SU-DHL-6 (cell line): ENCODE measurements around the gene KDM2A.

ENCODE experiments used
- H2AFZ ChIP-seq: fragments of 200-600 bp; sonication (generic); 2 replicates; pipeline ENCODE4 v1.6.1; 2014; ENCODE audit warnings: low read depth, mild to moderate bottlenecking, moderate library complexity, mixed read lengths, antibody characterized with exemption, low read length; ENCODE audit not compliant: severe bottlenecking
- H3F3A ChIP-seq: fragments of 200-600 bp; shearing (Covaris generic); 2 replicates; pipeline ENCODE4 v1.6.0; 2016; ENCODE audit warnings: antibody characterized with exemption, mild to moderate bottlenecking; ENCODE audit not compliant: insufficient read depth
- H3K27ac ChIP-seq: fragments of 200-600 bp; sonication (generic); 2 replicates; pipeline ENCODE4 v1.5.1; 2016; ENCODE audit warnings: low read depth, mild to moderate bottlenecking, low read length, moderate library complexity, mixed read lengths
- H3K27me3 ChIP-seq: fragments of 200-600 bp; sonication (generic), shearing (Covaris generic); 2 replicates; pipeline ENCODE4 v1.6.0; 2014; ENCODE audit warnings: mild to moderate bottlenecking, low read length
- H3K36me3 ChIP-seq: fragments of 200-600 bp; sonication (generic); 2 replicates; pipeline ENCODE4 v1.6.1; 2014; ENCODE audit warnings: mild to moderate bottlenecking, low read length, mixed read lengths
- H3K4me2 ChIP-seq: fragments of 300-600, 200-600 bp; shearing (Covaris generic), sonication (generic); 2 replicates; pipeline ENCODE4 v1.6.0; 2014; ENCODE audit warnings: low read length, low read depth, mild to moderate bottlenecking; ENCODE audit not compliant: poor library complexity, severe bottlenecking
- H3K4me3 ChIP-seq: fragments of 200-600 bp; sonication (generic); 2 replicates; pipeline ENCODE4 v1.5.1; 2014; ENCODE audit warnings: antibody characterized with exemption, low read length, mild to moderate bottlenecking, mixed read lengths; ENCODE audit not compliant: insufficient read depth, poor library complexity, severe bottlenecking
- H3K79me2 ChIP-seq: fragments of 200-600 bp; sonication (generic); 2 replicates; pipeline ENCODE4 v1.6.1; 2014; ENCODE audit warnings: mild to moderate bottlenecking, low read length, moderate library complexity; ENCODE audit not compliant: insufficient read depth
- H3K9ac ChIP-seq: fragments of 200-600 bp; sonication (generic); 2 replicates; pipeline ENCODE4 v1.7.0; 2014; ENCODE audit warnings: mild to moderate bottlenecking, low read length
- H3K9me2 ChIP-seq: fragments of 200-600 bp; sonication (generic); replicated peaks from 2 replicates; pipeline ENCODE4 v1.6.1; 2014; ENCODE audit warnings: low read length; ENCODE audit not compliant: insufficient read depth
- H3K9me3 ChIP-seq: fragments of 200-600 bp; sonication (generic); 2 replicates; pipeline ENCODE4 v1.6.1; 2014; ENCODE audit warnings: low read length, mixed read lengths; ENCODE audit not compliant: insufficient read depth
- H4K20me1 ChIP-seq: fragments of 200-600 bp; sonication (generic); 2 replicates; pipeline ENCODE4 v1.6.1; 2014; ENCODE audit warnings: low read depth, mild to moderate bottlenecking, antibody characterized with exemption, low read length, moderate library complexity, mixed read lengths
- EZH2phosphoT487 ChIP-seq: fragments of 200-600 bp; sonication (generic), shearing (Covaris generic); conservative IDR thresholded peaks from 2 replicates; pipeline ENCODE4 v1.6.1; 2018; ENCODE audit warnings: mild to moderate bottlenecking, antibody characterized with exemption, low read length, moderate library complexity, mixed read lengths
- TF ChIP-seq, protein P1 (sequence below): fragments of 200-600 bp; sonication (generic); IDR thresholded peaks from one replicate; pipeline ENCODE4 v1.5.1; 2017; ENCODE audit warnings: antibody characterized with exemption, mild to moderate bottlenecking, low read length, moderate library complexity; ENCODE audit not compliant: insufficient read depth, poor library complexity, severe bottlenecking

KDM2A gene

DNA sequence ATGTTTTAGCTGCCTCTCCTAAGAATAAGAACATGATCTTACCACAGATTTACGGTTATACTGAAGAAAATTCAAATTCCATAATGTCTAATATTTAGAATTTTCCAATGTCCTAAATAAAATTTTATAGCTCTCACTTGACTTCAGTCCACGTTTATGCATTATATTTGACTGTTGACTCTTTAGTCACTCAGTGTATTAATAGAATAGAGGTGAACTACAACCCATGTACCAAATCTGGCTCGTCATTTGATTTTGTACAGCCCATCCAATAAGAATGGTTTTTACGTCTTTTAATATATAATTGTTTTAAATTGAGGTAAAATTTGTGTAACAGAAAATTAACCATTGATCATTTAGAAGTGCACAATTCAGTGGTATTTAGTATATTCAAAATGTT, 34.9 kb downstream of the KDM2A start:
- no peaks in the 10 kb centered on the region for H3K36me3 ChIP-seq
- no peaks in the 10 kb centered on the region for H3K27me3 ChIP-seq
- no peak overlapping the region for H3K27ac ChIP-seq
- no peak overlapping the region for H3K9ac ChIP-seq
- peaks cover 6% of the 10 kb centered on the region; the same call in 1 of the 2 replicates for H4K20me1 ChIP-seq
- no peaks in the 10 kb centered on the region for H3K9me3 ChIP-seq
- H3K4me3 ChIP-seq: no peak overlapping the region
- TF ChIP-seq EZH2phosphoT487: no peak
- TF ChIP-seq, protein P1, sequence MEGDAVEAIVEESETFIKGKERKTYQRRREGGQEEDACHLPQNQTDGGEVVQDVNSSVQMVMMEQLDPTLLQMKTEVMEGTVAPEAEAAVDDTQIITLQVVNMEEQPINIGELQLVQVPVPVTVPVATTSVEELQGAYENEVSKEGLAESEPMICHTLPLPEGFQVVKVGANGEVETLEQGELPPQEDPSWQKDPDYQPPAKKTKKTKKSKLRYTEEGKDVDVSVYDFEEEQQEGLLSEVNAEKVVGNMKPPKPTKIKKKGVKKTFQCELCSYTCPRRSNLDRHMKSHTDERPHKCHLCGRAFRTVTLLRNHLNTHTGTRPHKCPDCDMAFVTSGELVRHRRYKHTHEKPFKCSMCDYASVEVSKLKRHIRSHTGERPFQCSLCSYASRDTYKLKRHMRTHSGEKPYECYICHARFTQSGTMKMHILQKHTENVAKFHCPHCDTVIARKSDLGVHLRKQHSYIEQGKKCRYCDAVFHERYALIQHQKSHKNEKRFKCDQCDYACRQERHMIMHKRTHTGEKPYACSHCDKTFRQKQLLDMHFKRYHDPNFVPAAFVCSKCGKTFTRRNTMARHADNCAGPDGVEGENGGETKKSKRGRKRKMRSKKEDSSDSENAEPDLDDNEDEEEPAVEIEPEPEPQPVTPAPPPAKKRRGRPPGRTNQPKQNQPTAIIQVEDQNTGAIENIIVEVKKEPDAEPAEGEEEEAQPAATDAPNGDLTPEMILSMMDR: no peak
- no peak overlapping the region for H2AFZ ChIP-seq
- peaks cover 45% of the 10 kb centered on the region for H3K79me2 ChIP-seq
- H3K9me2 ChIP-seq: no peaks in the 10 kb centered on the region
- 0 out of 2 replicates have a peak, but pooled peaks cover 9% of the 10 kb centered on the region for H3F3A ChIP-seq
- no peak overlapping the region for H3K4me2 ChIP-seq

DNA sequence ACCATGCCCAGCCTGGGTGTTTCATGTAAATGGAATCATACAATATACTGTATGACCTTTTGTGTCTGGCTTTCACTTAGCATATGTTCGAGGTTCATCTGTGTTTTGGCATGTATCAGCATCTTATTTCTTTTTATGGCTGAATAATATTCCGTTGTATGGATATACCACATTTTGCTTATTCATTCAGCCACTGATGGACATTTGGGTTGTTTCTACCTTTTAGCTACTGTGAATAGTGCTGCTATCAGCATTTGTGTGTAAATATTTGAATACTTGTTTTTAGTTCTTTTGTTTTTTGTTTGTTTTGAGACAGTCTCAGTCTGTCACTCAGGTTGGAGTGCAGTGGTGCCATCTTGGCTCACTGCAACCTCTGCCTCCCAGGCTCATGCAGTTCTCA, 35.7 kb downstream of the KDM2A start:
- Histone ChIP-seq H3K27me3 (no peaks in the 10 kb centered on the region), H3K79me2 (peaks cover 50% of the 10 kb centered on the region), H3K36me3 (no peaks in the 10 kb centered on the region), H3K9ac (no peak overlapping the region), H4K20me1 (peaks cover 6% of the 10 kb centered on the region; the same call in 1 of the 2 replicates), H3K4me3 (no peak overlapping the region), H3F3A (0 out of 2 replicates have a peak, but pooled peaks cover 6% of the 10 kb centered on the region), H2AFZ (no peak overlapping the region), H3K9me3 (no peaks in the 10 kb centered on the region), H3K4me2 (no peak overlapping the region), H3K9me2 (no peaks in the 10 kb centered on the region), H3K27ac (no peak overlapping the region)
- TF ChIP-seq EZH2phosphoT487: no peak
- TF ChIP-seq, protein P1: no peak

DNA sequence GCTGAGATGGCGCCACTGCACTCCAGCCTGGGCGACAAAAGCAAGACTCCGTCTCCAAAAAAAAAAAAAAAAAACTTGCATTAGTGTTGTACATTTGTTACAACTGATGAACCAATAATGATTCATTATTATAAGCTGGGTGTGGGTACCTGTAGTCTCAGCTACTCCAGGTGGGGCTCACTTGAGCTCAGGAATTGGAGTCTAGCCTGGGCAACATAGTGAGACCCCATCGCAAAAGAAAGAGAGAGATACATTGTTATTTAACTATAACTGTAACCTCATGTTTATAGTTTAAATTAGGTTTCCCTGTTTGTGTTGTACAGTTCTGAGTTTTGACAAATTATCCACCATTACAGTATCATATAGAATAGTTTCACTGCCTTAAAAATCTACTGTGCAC, 38.6 kb downstream of the KDM2A start:
- no peak overlapping the region for H3K4me2 ChIP-seq
- H3K79me2 ChIP-seq: peaks cover 73% of the 10 kb centered on the region
- no peaks in the 10 kb centered on the region for H3K36me3 ChIP-seq
- H4K20me1 ChIP-seq: peaks cover 16% of the 10 kb centered on the region; the same call in 1 of the 2 replicates
- no peaks in the 10 kb centered on the region for H3K9me3 ChIP-seq
- no peaks in the 10 kb centered on the region for H3K27me3 ChIP-seq
- H3F3A ChIP-seq: 0 out of 2 replicates have a peak, but pooled peaks cover 6% of the 10 kb centered on the region
- H3K27ac ChIP-seq: no peak overlapping the region
- H3K9ac ChIP-seq: no peak overlapping the region
- no peak overlapping the region for H2AFZ ChIP-seq
- H3K4me3 ChIP-seq: no peak overlapping the region
- TF ChIP-seq, protein P1: no peak
- TF ChIP-seq EZH2phosphoT487: no peak
- H3K9me2 ChIP-seq: no peaks in the 10 kb centered on the region
